Measurements from ENCODE around the gene CLTC. TPM values are rescaled to one million over a fixed set of nuclear protein-coding genes. Genes with fewer than 3 reads are reported as not detected.
A peak's percentile ranks its signal among the peaks of the same experiment; 100 is the strongest.

The CLTC gene
- total RNA-seq, 1 experiment from 2014 or later = 434 TPM

GRCh38 chr17:59633658-59634359 lies 14.1 kb downstream of the CLTC start:
- no peak for DNase-seq (ENCODE audit: low read depth)

- DNase-seq (ENCODE audit: low read depth) = no peak
Observed at GRCh38 chr17:59634632-59635541, 15.2 kb downstream of the CLTC start.

GRCh38 chr17:59637611-59638310 lies 18.1 kb downstream of the CLTC start:
- no peak for DNase-seq (ENCODE audit: low read depth)

- DNase-seq (ENCODE audit: low read depth) = no peak
Observed at GRCh38 chr17:59638553-59638952, 18.9 kb downstream of the CLTC start.

- DNase-seq (ENCODE audit: low read depth) = peak; percentile 49
Observed at GRCh38 chr17:59641799-59642484, 22.2 kb downstream of the CLTC start.

- DNase-seq (ENCODE audit: low read depth) = no peak
Observed at GRCh38 chr17:59642565-59642964, 22.9 kb downstream of the CLTC start.

- peak; percentile 60 for DNase-seq (ENCODE audit: low read depth)
Observed at GRCh38 chr17:59643159-59644140, 23.8 kb downstream of the CLTC start.

- no peak for DNase-seq (ENCODE audit: low read depth)
Observed at GRCh38 chr17:59647288-59647687, 27.6 kb downstream of the CLTC start.

- DNase-seq (ENCODE audit: low read depth) = no peak
Observed at GRCh38 chr17:59649886-59650285, 30.2 kb downstream of the CLTC start.

GRCh38 chr17:59650642-59651041 lies 30.9 kb downstream of the CLTC start:
- DNase-seq (ENCODE audit: low read depth) = no peak

- peak; percentile 61 for DNase-seq (ENCODE audit: low read depth)
Observed at GRCh38 chr17:59651346-59651745, 31.7 kb downstream of the CLTC start.

- peak; percentile 89 for DNase-seq (ENCODE audit: low read depth)
Observed at GRCh38 chr17:59652119-59652518, 32.4 kb downstream of the CLTC start.

GRCh38 chr17:59656624-59657023 lies 36.9 kb downstream of the CLTC start:
- DNase-seq (ENCODE audit: low read depth) = peak; percentile 81

GRCh38 chr17:59666235-59666634 lies 46.5 kb downstream of the CLTC start:
- DNase-seq (ENCODE audit: low read depth) = peak; percentile 31

- peak; percentile 93 for DNase-seq (ENCODE audit: low read depth)
Observed at GRCh38 chr17:59668816-59669215, 49.1 kb downstream of the CLTC start.

- no peak for DNase-seq (ENCODE audit: low read depth)
Observed at GRCh38 chr17:59669411-59669810, 49.7 kb downstream of the CLTC start.

- no peak for DNase-seq (ENCODE audit: low read depth)
Observed at GRCh38 chr17:59669944-59670343, 50.2 kb downstream of the CLTC start.

- DNase-seq (ENCODE audit: low read depth) = no peak
Observed at GRCh38 chr17:59671386-59671785, 51.7 kb downstream of the CLTC start.

GRCh38 chr17:59675231-59675630 lies 55.5 kb downstream of the CLTC start:
- no peak for DNase-seq (ENCODE audit: low read depth)

- DNase-seq (ENCODE audit: low read depth) = no peak
Observed at GRCh38 chr17:59676716-59677115, 57.0 kb downstream of the CLTC start.

Measured in LHCN-M2 (cell line).